ENCODE measurements around the gene TENM4.

TENM4 gene

DNA sequence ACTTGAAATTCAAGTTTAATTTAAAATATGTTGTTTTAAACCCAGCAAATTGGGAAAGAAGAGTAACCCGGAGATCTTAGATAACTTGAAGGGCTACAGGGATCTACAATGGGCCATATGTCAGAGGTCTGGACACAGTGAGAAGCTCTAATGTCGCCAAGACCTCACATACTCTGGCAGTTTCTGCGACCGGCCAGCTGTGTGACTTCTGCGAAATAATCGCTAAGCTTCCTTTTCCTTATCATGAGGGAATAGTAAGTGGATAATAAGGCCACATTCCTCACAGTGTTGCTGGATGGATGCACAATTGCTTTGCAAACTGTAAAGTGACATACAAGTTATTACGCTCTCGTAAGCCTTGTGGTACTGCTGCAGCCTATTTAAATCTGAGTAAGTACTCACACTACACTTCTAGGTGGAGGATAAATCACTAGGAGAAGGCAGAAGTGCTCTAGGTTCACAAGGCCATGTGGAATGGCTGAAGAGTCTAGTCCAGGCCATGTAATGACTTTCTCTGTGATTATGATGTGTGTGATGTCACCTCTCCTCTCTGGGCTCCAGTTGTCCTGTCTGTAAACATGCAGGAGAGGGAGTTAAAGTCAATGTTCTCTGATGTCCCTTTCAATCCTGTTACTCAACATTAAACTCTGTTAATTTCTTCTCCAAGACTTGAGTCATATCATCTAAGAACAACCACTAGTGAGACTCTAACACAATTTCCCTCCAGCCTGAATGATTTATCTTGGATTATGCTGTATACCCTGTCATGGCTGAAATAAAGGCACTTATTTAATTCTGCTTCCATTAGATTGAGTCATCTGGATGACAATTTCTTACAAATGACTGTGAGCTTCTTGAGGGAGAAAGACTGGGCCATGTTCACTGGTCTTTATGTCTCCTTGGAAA lies 673.5 kb downstream of the TENM4 start:
- TF ChIP-seq EZH2 (IDR thresholded peaks at IDR 0.05) (no peak), POLR2AphosphoS5 (IDR thresholded peaks at IDR 0.05; ENCODE audit: borderline replicate concordance, low read depth, low read length) (no peak), FOXP2 (optimal IDR thresholded peaks at IDR 0.05; ENCODE audit: control extremely low read depth, extremely low read length, insufficient read depth) (no peak)
- Histone ChIP-seq H3K9ac (ENCODE audit: insufficient read length) (no peak overlapping the region), H3K9me3 (ENCODE audit: low read depth, low read length) (no peaks in the 10 kb centered on the region), H3K27ac (no peak overlapping the region), H3K4me3 (no peak overlapping the region), H3K36me3 (ENCODE audit: insufficient read depth, low read length) (no peaks in the 10 kb centered on the region)
- no peak for DNase-seq (ENCODE audit: low read depth, low spot score)

DNA sequence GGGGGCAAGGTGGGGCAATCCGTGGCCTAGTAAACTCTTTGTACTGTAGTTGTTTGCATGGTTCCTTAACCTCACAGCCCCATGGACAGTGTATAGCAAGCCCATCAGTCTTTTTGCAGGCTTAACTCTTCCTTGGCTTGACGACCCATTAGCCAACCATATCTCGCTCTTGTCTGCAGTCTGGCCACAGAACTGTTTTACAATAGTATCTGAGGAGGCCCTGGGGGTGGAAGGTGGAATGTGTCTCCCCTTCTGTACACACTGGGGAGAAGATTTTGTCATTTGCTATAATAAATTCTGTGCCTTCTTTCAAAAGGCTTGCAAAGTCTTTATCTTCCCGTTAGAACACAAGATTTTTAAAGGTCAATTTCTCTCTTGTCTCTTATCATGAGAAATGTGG lies 675.9 kb downstream of the TENM4 start:
- Histone ChIP-seq H3K9ac (ENCODE audit: insufficient read length) (no peak overlapping the region), H3K9me3 (ENCODE audit: low read depth, low read length) (no peaks in the 10 kb centered on the region), H3K27ac (no peak overlapping the region), H3K4me3 (no peak overlapping the region), H3K36me3 (ENCODE audit: insufficient read depth, low read length) (no peaks in the 10 kb centered on the region)
- no peak for TF ChIP-seq FOXP2 (optimal IDR thresholded peaks at IDR 0.05; ENCODE audit: control extremely low read depth, extremely low read length, insufficient read depth)
- TF ChIP-seq EZH2 (IDR thresholded peaks at IDR 0.05) = no peak
- TF ChIP-seq POLR2AphosphoS5 (IDR thresholded peaks at IDR 0.05; ENCODE audit: borderline replicate concordance, low read depth, low read length) = no peak
- DNase-seq (ENCODE audit: low read depth, low spot score) = no peak

DNA sequence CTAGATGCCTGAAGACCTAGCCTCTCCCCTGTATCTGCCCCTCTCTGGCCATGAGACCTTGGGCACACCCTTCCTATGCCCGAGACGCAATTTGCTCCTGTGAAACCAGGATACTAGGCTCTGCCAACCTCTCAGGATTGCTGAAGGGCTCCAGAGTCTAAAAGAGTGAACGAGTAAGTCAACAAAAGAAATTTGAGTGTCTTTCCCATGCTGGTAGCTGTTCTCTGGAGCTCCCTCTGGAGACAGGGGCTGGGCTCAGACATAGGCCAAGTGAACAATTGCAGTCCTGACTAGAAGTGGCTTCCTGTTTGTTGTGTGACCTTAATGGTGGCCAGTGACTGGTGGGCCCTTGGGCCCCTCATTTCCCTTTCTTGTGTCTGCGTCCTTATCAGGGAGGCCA lies 677.2 kb downstream of the TENM4 start:
- no peak for TF ChIP-seq FOXP2 (optimal IDR thresholded peaks at IDR 0.05; ENCODE audit: control extremely low read depth, extremely low read length, insufficient read depth)
- TF ChIP-seq EZH2 (IDR thresholded peaks at IDR 0.05) = no peak
- TF ChIP-seq POLR2AphosphoS5 (IDR thresholded peaks at IDR 0.05; ENCODE audit: borderline replicate concordance, low read depth, low read length) = no peak
- Histone ChIP-seq H3K27ac (no peak overlapping the region), H3K9me3 (ENCODE audit: low read depth, low read length) (no peaks in the 10 kb centered on the region), H3K9ac (ENCODE audit: insufficient read length) (no peak overlapping the region), H3K36me3 (ENCODE audit: insufficient read depth, low read length) (no peaks in the 10 kb centered on the region), H3K4me3 (no peak overlapping the region)
- no peak for DNase-seq (ENCODE audit: low read depth, low spot score)

DNA sequence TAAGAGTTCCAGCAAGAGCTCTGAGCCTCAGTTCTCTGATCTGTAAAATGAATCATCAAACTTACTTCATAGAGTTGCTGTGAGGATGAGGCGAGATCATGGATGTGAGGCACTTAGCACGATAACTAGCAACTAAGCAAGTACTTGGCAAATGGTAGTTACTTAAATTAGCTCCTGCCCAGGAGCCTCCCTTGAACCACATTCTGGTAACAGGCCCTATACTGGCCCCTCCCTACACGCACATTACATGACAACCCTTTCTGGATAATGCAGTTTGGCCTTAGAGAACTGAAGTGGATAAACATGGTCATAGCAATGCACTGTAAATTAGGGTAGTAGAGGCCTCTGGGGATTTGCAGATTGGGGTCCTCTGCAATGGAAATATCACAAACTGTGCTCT lies 678.7 kb downstream of the TENM4 start:
- Histone ChIP-seq H3K36me3 (ENCODE audit: insufficient read depth, low read length) (no peaks in the 10 kb centered on the region), H3K27ac (no peak overlapping the region), H3K9me3 (ENCODE audit: low read depth, low read length) (no peaks in the 10 kb centered on the region), H3K9ac (ENCODE audit: insufficient read length) (no peak overlapping the region), H3K4me3 (no peak overlapping the region)
- no peak for TF ChIP-seq EZH2 (IDR thresholded peaks at IDR 0.05)
- TF ChIP-seq POLR2AphosphoS5 (IDR thresholded peaks at IDR 0.05; ENCODE audit: borderline replicate concordance, low read depth, low read length) = no peak
- no peak for TF ChIP-seq FOXP2 (optimal IDR thresholded peaks at IDR 0.05; ENCODE audit: control extremely low read depth, extremely low read length, insufficient read depth)
- no peak for DNase-seq (ENCODE audit: low read depth, low spot score)

DNA sequence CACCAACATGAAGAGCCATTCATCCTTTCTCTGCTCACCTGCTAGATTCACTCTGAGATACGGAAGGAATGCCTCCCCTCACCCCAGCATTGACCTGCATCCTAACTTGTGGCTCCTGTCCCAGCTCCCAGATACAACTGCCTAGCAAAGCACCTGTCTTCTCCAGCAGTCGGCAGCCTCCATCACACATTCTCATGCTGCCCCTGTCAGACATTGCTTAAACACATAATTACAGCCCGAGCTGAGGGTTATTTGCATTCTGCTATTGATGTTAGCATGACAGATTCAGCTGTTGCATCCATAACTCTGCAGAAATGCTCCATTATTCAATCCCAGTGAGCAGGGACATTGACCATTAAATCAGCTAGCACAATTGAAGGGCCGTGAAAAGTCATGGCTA lies 681.8 kb downstream of the TENM4 start:
- Histone ChIP-seq H3K9me3 (ENCODE audit: low read depth, low read length) (no peaks in the 10 kb centered on the region), H3K9ac (ENCODE audit: insufficient read length) (no peak overlapping the region), H3K4me3 (no peak overlapping the region), H3K36me3 (ENCODE audit: insufficient read depth, low read length) (no peaks in the 10 kb centered on the region), H3K27ac (no peak overlapping the region)
- TF ChIP-seq FOXP2 (optimal IDR thresholded peaks at IDR 0.05; ENCODE audit: control extremely low read depth, extremely low read length, insufficient read depth) (no peak), POLR2AphosphoS5 (IDR thresholded peaks at IDR 0.05; ENCODE audit: borderline replicate concordance, low read depth, low read length) (no peak), EZH2 (IDR thresholded peaks at IDR 0.05) (no peak)
- DNase-seq (ENCODE audit: low read depth, low spot score) = no peak

DNA sequence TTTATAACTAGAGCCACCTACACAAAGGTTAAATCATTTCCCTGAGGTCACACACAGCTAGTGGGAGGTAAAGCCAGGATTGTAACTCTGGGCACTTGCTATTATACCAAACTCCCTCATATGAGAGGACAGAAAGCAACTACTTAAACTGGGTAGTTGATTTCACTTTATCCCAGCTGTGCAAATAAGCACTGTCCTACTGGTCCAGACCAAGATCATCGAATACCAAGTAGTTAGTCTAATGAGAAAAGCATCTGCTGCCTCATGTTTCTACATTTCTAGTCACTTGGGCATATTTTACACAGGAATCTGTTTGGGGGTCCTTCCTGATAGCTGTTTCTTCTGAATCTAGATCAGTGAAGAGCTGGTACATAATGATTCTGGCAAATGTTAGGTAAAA lies 687.5 kb downstream of the TENM4 start:
- Histone ChIP-seq H3K36me3 (ENCODE audit: insufficient read depth, low read length) (no peaks in the 10 kb centered on the region), H3K9me3 (ENCODE audit: low read depth, low read length) (no peaks in the 10 kb centered on the region), H3K9ac (ENCODE audit: insufficient read length) (no peak overlapping the region), H3K27ac (no peak overlapping the region), H3K4me3 (no peak overlapping the region)
- DNase-seq (ENCODE audit: low read depth, low spot score) = no peak
- TF ChIP-seq FOXP2 (optimal IDR thresholded peaks at IDR 0.05; ENCODE audit: control extremely low read depth, extremely low read length, insufficient read depth) (no peak), EZH2 (IDR thresholded peaks at IDR 0.05) (no peak), POLR2AphosphoS5 (IDR thresholded peaks at IDR 0.05; ENCODE audit: borderline replicate concordance, low read depth, low read length) (no peak)

DNA sequence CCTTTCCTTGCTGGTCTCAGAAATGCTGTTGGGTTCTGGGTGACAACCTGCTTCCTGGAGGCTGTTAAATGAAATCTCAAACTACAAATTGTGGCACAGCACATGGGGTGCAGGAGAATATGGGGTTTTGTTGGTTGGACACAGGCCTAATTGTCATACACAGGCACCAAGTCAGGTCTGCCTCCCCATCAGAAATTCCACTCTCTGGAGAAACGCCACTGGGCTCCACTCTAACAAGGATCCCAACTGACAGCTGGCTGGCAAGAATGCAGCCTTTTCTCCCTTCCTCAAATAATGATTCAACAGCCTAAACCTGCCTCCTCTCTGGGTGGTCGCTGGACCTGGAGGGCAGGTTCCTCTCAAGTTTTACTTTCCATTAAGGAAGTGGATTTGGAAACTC lies 688.3 kb downstream of the TENM4 start:
- H3K4me3 ChIP-seq = no peak overlapping the region
- no peak overlapping the region for H3K27ac ChIP-seq
- no peaks in the 10 kb centered on the region for H3K9me3 ChIP-seq (ENCODE audit: low read depth, low read length)
- TF ChIP-seq POLR2AphosphoS5 (IDR thresholded peaks at IDR 0.05; ENCODE audit: borderline replicate concordance, low read depth, low read length) (no peak), EZH2 (IDR thresholded peaks at IDR 0.05) (no peak), FOXP2 (optimal IDR thresholded peaks at IDR 0.05; ENCODE audit: control extremely low read depth, extremely low read length, insufficient read depth) (no peak)
- DNase-seq (ENCODE audit: low read depth, low spot score) = no peak
- H3K9ac ChIP-seq (ENCODE audit: insufficient read length) = no peak overlapping the region
- no peaks in the 10 kb centered on the region for H3K36me3 ChIP-seq (ENCODE audit: insufficient read depth, low read length)

DNA sequence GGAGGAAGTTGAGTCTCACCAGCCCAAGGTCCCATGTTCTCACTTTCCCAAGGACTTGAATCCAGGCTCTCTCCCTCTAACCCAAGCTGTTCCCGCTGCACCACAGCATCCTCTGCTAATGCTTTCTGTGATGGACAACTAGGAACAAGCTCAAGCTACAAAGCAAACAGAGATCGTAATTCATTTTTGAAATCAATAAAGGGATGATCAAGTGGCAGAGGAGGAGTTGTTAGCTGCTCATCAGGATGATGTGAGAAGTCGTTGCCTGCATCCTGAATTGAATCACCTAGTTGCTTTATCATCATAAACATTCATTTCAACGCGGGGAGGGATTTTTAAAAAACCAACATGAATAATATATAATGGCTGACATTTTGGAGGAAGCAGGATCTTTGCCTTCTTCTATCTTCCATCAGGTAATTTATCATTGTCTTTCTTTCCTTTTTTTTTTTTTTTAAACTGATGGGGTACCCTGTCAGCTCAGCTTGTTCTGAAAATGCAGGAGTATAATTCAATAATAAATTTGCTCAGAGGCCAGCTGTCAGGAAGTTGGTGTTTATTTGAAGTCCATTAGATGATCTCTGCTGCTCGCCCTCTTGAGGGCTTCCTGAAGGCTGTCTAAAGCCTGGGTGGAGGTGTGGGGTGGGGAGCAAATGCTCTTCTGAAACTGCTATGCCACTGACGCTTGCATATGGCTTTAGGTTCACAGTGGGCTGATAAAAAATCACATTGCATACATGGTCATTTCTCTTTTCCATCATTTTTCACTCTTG lies 691.7 kb downstream of the TENM4 start:
- TF ChIP-seq FOXP2 (optimal IDR thresholded peaks at IDR 0.05; ENCODE audit: control extremely low read depth, extremely low read length, insufficient read depth) (no peak), EZH2 (IDR thresholded peaks at IDR 0.05) (no peak), POLR2AphosphoS5 (IDR thresholded peaks at IDR 0.05; ENCODE audit: borderline replicate concordance, low read depth, low read length) (no peak)
- no peak for DNase-seq (ENCODE audit: low read depth, low spot score)
- H3K36me3 ChIP-seq (ENCODE audit: insufficient read depth, low read length) = no peaks in the 10 kb centered on the region
- H3K27ac ChIP-seq = no peak overlapping the region
- no peak overlapping the region for H3K9ac ChIP-seq (ENCODE audit: insufficient read length)
- H3K9me3 ChIP-seq (ENCODE audit: low read depth, low read length) = no peaks in the 10 kb centered on the region
- H3K4me3 ChIP-seq = no peak overlapping the region
